Measurements from ENCODE around the gene POGLUT3.

- TF ChIP-seq CTCF (IDR thresholded peaks at IDR 0.05) (no peak), POLR2A (IDR thresholded peaks at IDR 0.05) (no peak)
Measured at GRCh38 chr11:108538022-108538424, 39.8 kb upstream of the POGLUT3 start.
